LNCaP clone FGC (cell line): ENCODE results near the gene CREB3L1.

ENCODE experiments used
- DNase-seq: peaks from one replicate; pipeline ENCODE4 v3.0.0-alpha.2; 2011; ENCODE audit warnings: low read depth
- H3K4me3 ChIP-seq: 2 replicates; pipeline ENCODE4 v1.5.1; 2011; ENCODE audit warnings: mild to moderate bottlenecking, low read depth, low read length, control low read depth
- TF ChIP-seq, protein P1 (sequence below): IDR thresholded peaks from 2 replicates; pipeline ENCODE4 v1.5.1; 2012; ENCODE audit warnings: mild to moderate bottlenecking; ENCODE audit not compliant: control insufficient read depth, insufficient read depth; ENCODE audit errors: extremely low read depth

The CREB3L1 gene

DNA sequence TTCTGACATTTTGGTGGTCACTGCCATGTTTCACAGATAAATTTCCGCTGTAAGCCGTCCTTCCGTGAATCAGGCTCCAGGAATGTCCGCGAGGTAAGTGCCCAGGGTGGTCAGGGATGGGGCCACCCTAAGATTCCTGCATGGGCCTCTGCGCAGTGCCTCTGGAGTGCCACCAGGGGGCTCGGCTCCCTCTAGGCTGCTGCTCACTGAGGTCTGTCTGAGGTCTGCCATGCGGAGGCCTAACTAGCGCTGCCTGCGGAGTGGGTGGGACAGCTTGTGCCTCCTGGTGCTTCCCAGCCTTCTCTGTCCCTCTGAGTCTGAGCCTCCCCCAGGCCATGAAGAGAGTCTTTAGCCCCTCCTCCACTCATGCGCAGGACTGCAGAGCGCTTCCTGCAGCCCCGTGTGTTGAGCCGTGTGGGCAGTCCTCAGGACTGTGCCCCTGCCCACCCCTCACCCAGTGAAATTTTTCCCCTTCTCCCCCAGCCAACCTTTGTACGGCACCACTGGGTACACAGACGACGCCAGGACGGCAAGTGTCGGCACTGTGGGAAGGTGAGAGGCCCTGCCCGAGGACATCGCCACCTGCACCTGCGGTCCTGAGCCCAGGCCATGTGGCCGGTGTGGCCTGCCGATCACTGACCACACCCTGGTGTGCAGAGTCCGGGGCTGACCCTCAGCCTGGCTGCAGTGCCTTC, 92.1 kb downstream of the CREB3L1 start:
- no peak for DNase-seq
- no peak overlapping the region for H3K4me3 ChIP-seq
- TF ChIP-seq, protein P1, sequence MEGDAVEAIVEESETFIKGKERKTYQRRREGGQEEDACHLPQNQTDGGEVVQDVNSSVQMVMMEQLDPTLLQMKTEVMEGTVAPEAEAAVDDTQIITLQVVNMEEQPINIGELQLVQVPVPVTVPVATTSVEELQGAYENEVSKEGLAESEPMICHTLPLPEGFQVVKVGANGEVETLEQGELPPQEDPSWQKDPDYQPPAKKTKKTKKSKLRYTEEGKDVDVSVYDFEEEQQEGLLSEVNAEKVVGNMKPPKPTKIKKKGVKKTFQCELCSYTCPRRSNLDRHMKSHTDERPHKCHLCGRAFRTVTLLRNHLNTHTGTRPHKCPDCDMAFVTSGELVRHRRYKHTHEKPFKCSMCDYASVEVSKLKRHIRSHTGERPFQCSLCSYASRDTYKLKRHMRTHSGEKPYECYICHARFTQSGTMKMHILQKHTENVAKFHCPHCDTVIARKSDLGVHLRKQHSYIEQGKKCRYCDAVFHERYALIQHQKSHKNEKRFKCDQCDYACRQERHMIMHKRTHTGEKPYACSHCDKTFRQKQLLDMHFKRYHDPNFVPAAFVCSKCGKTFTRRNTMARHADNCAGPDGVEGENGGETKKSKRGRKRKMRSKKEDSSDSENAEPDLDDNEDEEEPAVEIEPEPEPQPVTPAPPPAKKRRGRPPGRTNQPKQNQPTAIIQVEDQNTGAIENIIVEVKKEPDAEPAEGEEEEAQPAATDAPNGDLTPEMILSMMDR = peak; percentile 73

DNA sequence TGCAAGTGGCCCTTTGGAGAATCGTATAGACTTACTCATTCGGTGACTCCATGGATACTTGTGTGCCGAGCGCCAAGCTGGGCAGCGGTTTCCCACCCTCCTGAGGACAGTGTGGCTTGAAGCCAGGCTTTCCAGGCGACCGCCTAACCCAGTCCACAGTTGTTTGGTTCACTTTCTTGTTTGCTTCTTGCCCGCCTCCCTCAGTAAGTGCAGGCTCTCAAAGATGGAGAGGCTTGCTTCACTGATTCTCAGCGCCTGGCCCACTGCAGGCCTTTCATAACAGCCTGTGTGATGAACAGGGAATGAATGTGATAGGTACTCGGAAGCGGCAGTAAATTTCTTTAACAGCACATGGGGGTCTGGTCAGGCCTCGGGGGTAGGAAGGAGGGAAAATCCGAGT, 92.8 kb downstream of the CREB3L1 start:
- TF ChIP-seq, protein P1 = no peak
- no peak overlapping the region for H3K4me3 ChIP-seq
- no peak for DNase-seq
